HepG2 (cell line): ENCODE results near the gene INPP4B. TPM values are rescaled to one million over a fixed set of nuclear protein-coding genes. Genes with fewer than 3 reads are reported as not detected.

Experiments
- ATAC-seq: fragments of 200-7000 bp; cut with Tn5 transposase; 3 replicates; pipeline ENCODE4 v1.9.1; 2020; ENCODE audit warnings: mild to moderate bottlenecking, moderate library complexity
- BruUV-seq: library from RNA; stranded (reverse); fragments of 400-500 nt; replicated peaks from 2 replicates; lab custom pipeline; 2021; lab: Mats Ljungman, UMichigan
- CTCF ChIA-PET: fragments of 300-600 bp; formaldehyde crosslinking; extraction: SDS; loops from one replicate; lab custom pipeline; 2021; ENCODE audit warnings: low total read pairs, inconsistent platforms, low intra/inter-chr PET ratio; lab: Yijun Ruan, JAX
- POLR2A ChIA-PET: fragments of 350-600 bp; sonication (Branson Sonifier 250); formaldehyde crosslinking; loops from one replicate; lab custom pipeline; 2020; ENCODE audit warnings: antibody characterized with exemption, inconsistent platforms; lab: Yijun Ruan, JAX
- DNase-seq: peaks from one replicate; pipeline ENCODE4 v3.0.0-alpha.2; 2015; ENCODE audit warnings: low spot score
- FAIRE-seq: peaks from 3 replicates; lab custom pipeline; 2011; peaks lifted over from hg19 to GRCh38; lab: Jason Lieb, UNC
- H2AFZ ChIP-seq: one replicate; pipeline ENCODE4 v1.6.1; 2011; ENCODE audit warnings: low read length, inconsistent platforms
- H3K27ac ChIP-seq: fragments of 300-600 bp; 3 replicates; pipeline ENCODE4 v1.8.0; 2011; ENCODE audit warnings: mixed run types, mild to moderate bottlenecking, mixed read lengths, low read length, inconsistent platforms; ENCODE audit not compliant: insufficient read depth; ENCODE audit errors: extremely low read length
- H3K27me3 ChIP-seq, 2 experiments: fragments of 200-600 bp in 1 of 2; 2 replicates in 1 of 2; 3 replicates in 1 of 2; pipeline versions ENCODE4 v1.6.0 to v1.8.0; 2011; ENCODE audit warnings: low read length in 2 of 2, mild to moderate bottlenecking in 2 of 2, moderate library complexity in 2 of 2, inconsistent platforms in 1 of 2; ENCODE audit not compliant: insufficient read depth in 2 of 2, control insufficient read depth in 1 of 2
- H3K36me3 ChIP-seq, 2 experiments: fragments of 200-600 bp in 1 of 2; replicated peaks in 1 of 2; 2 replicates in 1 of 2; 3 replicates in 1 of 2; pipeline versions ENCODE4 v1.5.1 to v1.8.0; 2011; ENCODE audit warnings: low read length in 2 of 2, inconsistent platforms in 1 of 2; ENCODE audit not compliant: insufficient read depth in 2 of 2, control insufficient read depth in 1 of 2
- H3K4me1 ChIP-seq: 2 replicates; pipeline ENCODE4 v1.5.1; 2012; ENCODE audit warnings: low read length, inconsistent platforms; ENCODE audit not compliant: insufficient read depth
- H3K4me2 ChIP-seq: 2 replicates; pipeline ENCODE4 v1.6.0; 2011; ENCODE audit warnings: low read depth, low read length, inconsistent platforms
- H3K4me3 ChIP-seq, 3 experiments: fragments of 200-600 bp in 1 of 3; sonication (generic), shearing (Covaris generic) in 1 of 3; replicated peaks in 1 of 3; 2 replicates each; pipeline ENCODE4 v1.5.1; 2011 to 2016; ENCODE audit warnings: low read length in 3 of 3, inconsistent platforms in 2 of 3, low read depth in 2 of 3, mild to moderate bottlenecking in 2 of 3, control low read depth in 1 of 3, mixed read lengths in 1 of 3; ENCODE audit not compliant: insufficient read depth in 1 of 3
- H3K79me2 ChIP-seq: one replicate; pipeline ENCODE4 v1.6.1; 2011; ENCODE audit warnings: low read length, inconsistent platforms; ENCODE audit not compliant: insufficient read depth
- H3K9ac ChIP-seq: 2 replicates; pipeline ENCODE4 v1.6.0; 2011; ENCODE audit warnings: mild to moderate bottlenecking, low read depth, low read length, inconsistent platforms; ENCODE audit not compliant: insufficient read depth
- H3K9me3 ChIP-seq: 2 replicates; pipeline ENCODE4 v1.5.1; 2012; ENCODE audit warnings: mild to moderate bottlenecking, low read length
- H4K20me1 ChIP-seq: 2 replicates; pipeline ENCODE4 v1.6.0; 2011; ENCODE audit warnings: inconsistent platforms, mild to moderate bottlenecking, low read length, moderate library complexity; ENCODE audit not compliant: insufficient read depth
- EZH2 ChIP-seq: conservative IDR thresholded peaks from 2 replicates; pipeline ENCODE4 v1.6.1; 2012; ENCODE audit warnings: mild to moderate bottlenecking, low read depth, low read length, moderate library complexity
- GFI1 ChIP-seq: sonication (generic); formaldehyde crosslinking; IDR thresholded peaks from 2 replicates; pipeline ENCODE4 v1.5.0; 2020; ENCODE audit warnings: missing genetic modification reagents, mild to moderate bottlenecking, borderline replicate concordance
- HCFC1 ChIP-seq: fragments of 150-350 bp; IDR thresholded peaks from 2 replicates; pipeline ENCODE4 v1.6.1; 2014; ENCODE audit warnings: low read depth, low read length
- ISL2 ChIP-seq: sonication (generic); formaldehyde crosslinking; IDR thresholded peaks from 2 replicates; pipeline ENCODE4 v1.5.0; 2020; ENCODE audit warnings: missing genetic modification reagents
- KDM2A ChIP-seq: sonication (generic); formaldehyde crosslinking; IDR thresholded peaks from 2 replicates; pipeline ENCODE4 v1.4.0; 2020; ENCODE audit warnings: low read depth, missing genetic modification reagents, borderline replicate concordance
- MATR3 ChIP-seq: sonication (generic); formaldehyde crosslinking; IDR thresholded peaks from 2 replicates; pipeline ENCODE4 v1.4.0; 2020; ENCODE audit warnings: missing genetic modification reagents
- NR2F2 ChIP-seq: IDR thresholded peaks from 2 replicates; pipeline ENCODE4 v1.6.1; 2012; ENCODE audit warnings: low read depth, inconsistent platforms, borderline replicate concordance
- PHF20 ChIP-seq: sonication (generic); formaldehyde crosslinking; IDR thresholded peaks from 2 replicates; pipeline ENCODE4 v1.5.0; 2020; ENCODE audit warnings: mild to moderate bottlenecking, missing genetic modification reagents
- RAD51 ChIP-seq: fragments of 450-650 bp; IDR thresholded peaks from 2 replicates; pipeline ENCODE4 v1.6.1; 2016; ENCODE audit warnings: borderline replicate concordance
- SKIL ChIP-seq: sonication (generic); formaldehyde crosslinking; IDR thresholded peaks from 2 replicates; pipeline ENCODE4 v1.8.0; 2022; ENCODE audit warnings: missing genetic modification reagents, mild to moderate bottlenecking, moderate library complexity, borderline replicate concordance
- SMAD3 ChIP-seq: sonication (generic); formaldehyde crosslinking; IDR thresholded peaks from 2 replicates; pipeline ENCODE4 v1.4.0; 2020; ENCODE audit warnings: missing genetic modification reagents
- SNAPC5 ChIP-seq: sonication (generic); formaldehyde crosslinking; IDR thresholded peaks from 2 replicates; pipeline ENCODE4 v1.8.1; 2023; ENCODE audit warnings: mild to moderate bottlenecking, missing genetic modification reagents, borderline replicate concordance
- ZBTB46 ChIP-seq: sonication (generic); formaldehyde crosslinking; IDR thresholded peaks from 2 replicates; pipeline ENCODE4 v1.4.0; 2020; ENCODE audit warnings: mild to moderate bottlenecking, missing genetic modification reagents, borderline replicate concordance
- ZBTB7A ChIP-seq: sonication (generic); formaldehyde crosslinking; IDR thresholded peaks from 2 replicates; pipeline ENCODE4 v1.8.0; 2022; ENCODE audit warnings: mild to moderate bottlenecking, missing genetic modification reagents
- ZNF17 ChIP-seq: sonication (generic); formaldehyde crosslinking; IDR thresholded peaks from 2 replicates; pipeline ENCODE4 v1.5.0; 2020; ENCODE audit warnings: mild to moderate bottlenecking, missing genetic modification reagents
- ZNF256 ChIP-seq: sonication (generic); formaldehyde crosslinking; conservative IDR thresholded peaks from 2 replicates; pipeline ENCODE4 v1.4.0; 2020; ENCODE audit warnings: missing genetic modification reagents
- ZNF382 ChIP-seq: sonication (generic); formaldehyde crosslinking; IDR thresholded peaks from 2 replicates; pipeline ENCODE4 v1.5.0; 2020; ENCODE audit warnings: missing genetic modification reagents, mild to moderate bottlenecking, borderline replicate concordance
- ZNF598 ChIP-seq: sonication (generic); formaldehyde crosslinking; IDR thresholded peaks from 2 replicates; pipeline ENCODE4 v1.5.1; 2020; ENCODE audit warnings: mild to moderate bottlenecking, missing genetic modification reagents, borderline replicate concordance
- in situ Hi-C: cut with HindIII; loops from 2 replicates; pipeline ENCODE4 v1.10.0; 2017; ENCODE audit warnings: low pct_unique_long_range_greater_than_20kb; ENCODE audit not compliant: extremely low pct_ligation_motif_present
- intact Hi-C: fragments of 100-400 bp; cut with micrococcal nuclease; formaldehyde crosslinking; loops from one replicate; pipeline ENCODE4 v1.10.0; 2022; ENCODE audit not compliant: unreplicated experiment
- polyA plus RNA-seq, 8 experiments: library from polyadenylated mRNA; depleted of rRNA in 3 of 8; stranded (reverse) in 7 of 8; unstranded in 1 of 8; fragments of >200 nt; fragmentation: Illumina TruSeq in 4 of 8; extraction: Trizol in 4 of 8; gene quantifications; 2 replicates each; pipeline versions ENCODE4 v1.2.1 to v1.2.3, GENCODE V29; 2011 to 2016; ENCODE audit warnings: low read depth in 4 of 8, missing spikeins in 1 of 8, mixed read lengths in 1 of 8; ENCODE audit not compliant: insufficient read depth in 1 of 8
- total RNA-seq, 5 experiments: library from RNA; depleted of rRNA; stranded (reverse); fragments of >200 nt; fragmentation: Illumina TruSeq; extraction: Trizol; gene quantifications; 2 replicates each; pipeline ENCODE4 v1.2.3, GENCODE V29; 2016; ENCODE audit warnings: low read depth in 1 of 5

The INPP4B gene
- total and polyA plus RNA-seq, 2 of the 13 experiments (the other 11 are each of a cell fraction or from before 2014, with no cell fraction given): not detected

GRCh38 chr4:142595222-142595871 lies 250.8 kb downstream of the INPP4B start:
- FAIRE-seq: no peak
- H3K9ac ChIP-seq: no peak overlapping the region
- CTCF ChIA-PET: no interaction called here
- H3K79me2 ChIP-seq: no peaks in the 10 kb centered on the region
- H3K27ac ChIP-seq: no peak overlapping the region
- peaks cover 68% of the 10 kb centered on the region for H3K9me3 ChIP-seq
- H3K4me1 ChIP-seq: no peaks in the 10 kb centered on the region
- intact Hi-C loops: no loop called here
- ATAC-seq: no peak
- H3K4me3 ChIP-seq: no peak overlapping the region
- H2AFZ ChIP-seq: no peak overlapping the region
- no peak for DNase-seq
- TF ChIP-seq RAD51: no peak
- TF ChIP-seq ISL2 (CRISPR knock-in tag): no peak
- TF ChIP-seq SMAD3 (CRISPR knock-in tag): no peak
- no peak for TF ChIP-seq ZNF382 (CRISPR knock-in tag)
- no peak for TF ChIP-seq MATR3 (CRISPR knock-in tag)
- TF ChIP-seq ZNF598: no peak
- TF ChIP-seq ZNF17 (CRISPR knock-in tag): no peak
- TF ChIP-seq KDM2A (CRISPR knock-in tag): no peak
- TF ChIP-seq EZH2: no peak
- no peak for TF ChIP-seq NR2F2
- TF ChIP-seq ZBTB46: no peak
- TF ChIP-seq SNAPC5 (CRISPR knock-in tag): no peak
- no peak for TF ChIP-seq GFI1 (CRISPR knock-in tag)
- TF ChIP-seq SKIL (CRISPR knock-in tag): no peak
- no peak for TF ChIP-seq HCFC1
- no peak for TF ChIP-seq ZBTB7A (CRISPR knock-in tag)
- no peak for TF ChIP-seq ZNF256
- TF ChIP-seq PHF20 (CRISPR knock-in tag): no peak
- no TSS peak for BruUV-seq
- no peaks in the 10 kb centered on the region for H3K27me3 ChIP-seq
- POLR2A ChIA-PET: no interaction called here
- no peaks in the 10 kb centered on the region for H3K36me3 ChIP-seq
- in situ Hi-C loops: no loop called here
- no peak overlapping the region for H3K4me2 ChIP-seq
- H4K20me1 ChIP-seq: no peaks in the 10 kb centered on the region
